ENCODE data around the gene KCNIP1. TPM values are rescaled to one million over a fixed set of nuclear protein-coding genes. Genes with fewer than 3 reads are reported as not detected.

The KCNIP1 gene
- total RNA-seq, 2 donors from 2014 or later: 0.79 to 1.00 TPM

DNA sequence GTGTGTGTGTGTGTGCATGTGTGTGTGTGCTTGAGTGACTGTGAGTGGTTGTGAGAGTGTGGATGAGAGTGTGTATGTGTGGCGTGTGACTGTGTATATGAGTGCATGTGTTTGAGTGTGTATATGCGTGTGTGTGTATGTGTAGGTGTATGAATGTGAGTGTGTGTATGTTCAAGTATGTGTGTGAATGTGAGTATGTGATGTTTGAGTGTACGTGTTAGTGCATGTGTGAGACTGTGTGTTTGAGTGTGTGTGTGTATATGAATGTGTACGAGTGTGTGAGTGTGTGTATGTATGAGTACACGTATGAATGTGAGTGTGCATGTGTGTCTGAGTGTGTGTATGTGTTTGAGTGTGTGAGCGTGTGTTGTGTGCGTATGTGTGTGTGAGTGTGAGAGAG lies 47.8 kb downstream of the KCNIP1 start:
- DNase-seq (ENCODE audit: low spot score): no peak
- intact Hi-C loops (cut with DNase I): no loop called here

DNA sequence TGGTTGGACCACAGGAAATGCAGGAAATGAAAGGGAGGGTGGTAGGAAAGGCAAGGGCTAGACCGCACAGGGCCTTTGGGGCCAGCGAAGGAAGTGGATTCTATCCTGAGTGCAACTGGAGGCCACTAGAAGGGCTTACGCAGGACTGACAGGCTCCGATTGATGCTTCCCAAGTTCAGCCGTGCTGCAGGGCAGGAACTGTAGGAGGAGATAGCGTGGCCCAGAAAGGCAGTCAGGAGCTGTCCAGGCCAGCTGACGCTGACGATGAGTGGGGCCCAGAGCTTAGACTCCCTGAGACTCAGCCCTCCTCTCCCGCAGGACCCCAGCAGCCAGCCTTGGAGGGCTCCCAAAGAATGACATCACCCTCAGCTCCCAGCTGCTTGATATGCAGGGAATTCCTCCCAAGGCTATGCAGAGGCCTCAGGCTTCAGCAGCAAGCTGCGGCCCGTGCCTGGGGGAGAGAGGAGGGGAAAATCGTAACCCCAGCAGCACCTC lies 48.8 kb downstream of the KCNIP1 start:
- intact Hi-C loops (cut with DNase I): no loop called here
- DNase-seq (ENCODE audit: low spot score): peak; percentile 93

DNA sequence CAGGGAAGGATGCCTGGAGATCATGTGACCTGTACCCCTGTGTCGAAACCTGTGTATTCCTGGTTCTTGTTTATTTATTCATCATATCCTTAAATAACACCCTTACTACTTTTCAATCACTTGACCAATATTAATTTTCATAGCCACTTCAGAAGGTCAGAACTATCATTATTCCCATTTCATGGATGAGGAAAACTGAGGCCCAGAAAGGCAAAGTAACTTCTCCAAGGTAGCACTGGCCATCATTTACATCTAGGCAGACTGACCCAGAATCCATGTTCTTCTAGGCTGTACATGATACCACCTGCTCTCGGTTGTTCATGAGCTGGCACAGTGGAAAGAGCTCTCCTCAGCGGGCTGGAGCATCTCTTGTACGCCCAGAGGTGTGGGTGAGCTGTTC lies 49.4 kb downstream of the KCNIP1 start:
- intact Hi-C loops (cut with DNase I): no loop called here
- no peak for DNase-seq (ENCODE audit: low spot score)

DNA sequence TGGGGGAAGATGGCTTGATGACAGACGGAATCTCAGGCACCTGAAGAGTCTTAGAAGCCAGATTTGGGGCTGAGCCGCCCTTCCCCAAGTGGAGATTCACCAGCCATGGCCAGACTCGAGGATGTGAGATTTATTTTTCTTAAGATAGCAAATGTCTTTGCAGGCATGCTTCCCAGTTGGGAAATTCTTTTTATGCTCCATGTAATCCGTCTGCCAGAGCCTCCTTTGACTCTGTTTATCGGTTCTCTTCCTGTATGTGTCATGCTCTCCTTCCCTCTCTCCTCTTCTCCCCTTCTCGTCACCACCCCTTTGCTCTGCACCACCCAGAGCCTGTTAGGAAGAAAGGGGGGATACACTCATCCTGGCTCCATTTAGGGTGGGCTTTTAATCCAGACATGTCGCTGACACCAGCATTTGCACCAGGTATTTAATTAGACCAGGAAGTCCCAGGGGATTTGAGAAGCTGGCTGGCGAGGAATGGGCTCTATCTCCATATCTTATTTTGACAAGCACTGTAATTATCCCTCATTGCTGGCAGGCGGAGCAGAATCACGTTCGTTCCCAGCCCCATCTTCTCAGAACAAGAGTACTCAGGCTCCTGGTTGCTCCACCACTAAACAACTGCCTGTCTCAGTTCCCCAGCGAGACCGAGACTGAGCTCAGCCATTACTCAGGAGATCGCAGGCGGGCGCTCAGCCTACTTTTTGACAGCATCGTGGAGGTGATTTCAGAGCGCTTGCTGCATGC lies 50.9 kb downstream of the KCNIP1 start:
- intact Hi-C loops (cut with DNase I): no loop called here
- no peak for DNase-seq (ENCODE audit: low spot score)

DNA sequence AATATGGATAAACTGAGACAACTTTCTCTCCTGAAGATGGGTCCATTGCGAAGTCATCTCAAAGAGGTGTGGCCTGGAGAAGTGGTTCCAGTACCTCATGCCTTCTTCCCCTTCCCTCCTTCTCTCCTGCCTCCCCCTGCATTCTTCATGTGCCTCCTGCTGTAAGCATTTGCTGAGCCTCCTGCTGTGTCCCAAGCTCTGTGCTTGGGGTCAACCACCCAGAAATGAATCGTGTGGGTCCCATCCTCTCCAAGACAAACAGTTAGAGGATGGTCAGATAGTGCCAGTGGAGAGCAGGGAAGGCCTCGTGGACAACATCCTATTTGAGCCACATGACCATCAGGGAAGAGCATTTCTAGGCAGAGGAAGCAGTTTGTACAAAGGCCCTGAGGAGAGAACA lies 53.5 kb downstream of the KCNIP1 start:
- DNase-seq (ENCODE audit: low spot score): no peak

DNA sequence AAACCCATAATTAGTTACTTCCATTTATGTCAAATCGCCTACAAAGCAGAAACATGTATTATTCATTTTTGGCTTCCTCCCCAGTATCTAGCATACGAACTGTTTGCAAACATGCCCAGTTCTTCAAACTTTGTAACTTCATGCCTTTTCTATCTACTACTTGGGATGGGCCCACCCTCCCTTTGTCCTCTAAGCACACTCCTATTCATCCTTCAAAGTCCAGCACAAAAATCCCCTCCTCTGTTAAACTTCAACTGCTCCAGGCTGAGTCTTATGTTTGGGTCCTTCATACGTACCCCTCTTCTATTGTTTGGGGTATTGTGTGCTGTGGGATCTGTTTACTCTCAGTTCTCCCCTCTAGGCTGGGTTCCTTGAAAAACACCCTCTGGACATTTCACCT lies 55.5 kb downstream of the KCNIP1 start:
- no peak for DNase-seq (ENCODE audit: low spot score)
- intact Hi-C loops (cut with DNase I): no loop called here

More for the DNA sequence above, 53.5 kb downstream of the KCNIP1 start:
- intact Hi-C loops (cut with DNase I): no loop called here

DNA sequence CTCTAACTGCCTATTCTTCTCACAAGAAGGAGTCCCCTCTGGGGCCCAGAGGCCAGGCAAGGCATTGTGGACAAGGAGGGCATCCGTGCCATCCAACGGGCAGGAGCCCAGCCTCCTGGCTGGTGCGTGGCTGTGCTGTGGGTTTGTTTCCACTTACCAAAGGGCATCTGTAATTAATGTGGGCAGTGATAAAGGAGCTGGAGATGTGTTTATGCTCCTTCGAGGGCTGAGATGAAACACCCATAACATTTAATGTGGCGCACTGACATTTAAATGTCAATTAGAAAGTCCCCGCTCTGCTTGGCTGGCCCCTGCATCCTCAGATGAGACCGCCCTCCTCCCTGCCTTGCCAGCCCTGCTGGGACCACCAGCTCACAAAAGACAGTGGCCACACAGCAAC lies 57.1 kb downstream of the KCNIP1 start:
- intact Hi-C loops (cut with DNase I): no loop called here
- no peak for DNase-seq (ENCODE audit: low spot score)

DNA sequence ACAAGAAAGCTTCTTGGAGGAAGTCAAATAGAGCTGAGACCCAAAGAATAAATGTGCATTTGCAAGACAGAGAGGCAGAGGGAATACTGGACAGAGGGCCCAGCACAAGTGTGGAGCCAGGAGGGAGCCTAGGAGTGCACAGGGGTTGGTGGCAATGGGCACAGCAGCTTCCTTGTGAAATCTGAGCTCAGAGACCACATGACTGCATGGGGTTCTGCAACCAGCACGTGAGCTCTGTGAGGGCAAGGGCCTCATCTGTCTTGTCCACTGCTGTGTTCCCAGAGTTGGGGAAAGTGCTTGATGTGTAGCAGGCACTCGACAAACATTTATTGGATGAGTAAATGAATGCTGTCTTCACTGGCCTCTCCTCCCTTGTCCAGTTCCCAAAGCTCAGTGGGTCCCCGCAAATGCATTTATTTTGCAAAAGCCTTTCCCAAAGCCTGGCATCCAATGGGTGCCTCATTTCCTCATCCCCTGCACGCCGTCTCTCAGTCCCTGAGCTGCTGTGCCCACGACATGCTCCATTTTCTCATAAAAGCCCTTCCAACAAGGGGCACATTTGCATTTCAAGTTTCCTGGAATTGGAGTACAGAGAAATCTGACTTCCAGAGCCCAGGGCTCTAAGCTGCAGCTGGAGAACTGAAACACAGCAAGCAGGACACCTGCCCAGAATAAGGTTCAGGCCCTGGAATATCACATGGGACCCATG lies 58.5 kb downstream of the KCNIP1 start:
- intact Hi-C loops (cut with DNase I): no loop called here
- DNase-seq (ENCODE audit: low spot score): no peak

DNA sequence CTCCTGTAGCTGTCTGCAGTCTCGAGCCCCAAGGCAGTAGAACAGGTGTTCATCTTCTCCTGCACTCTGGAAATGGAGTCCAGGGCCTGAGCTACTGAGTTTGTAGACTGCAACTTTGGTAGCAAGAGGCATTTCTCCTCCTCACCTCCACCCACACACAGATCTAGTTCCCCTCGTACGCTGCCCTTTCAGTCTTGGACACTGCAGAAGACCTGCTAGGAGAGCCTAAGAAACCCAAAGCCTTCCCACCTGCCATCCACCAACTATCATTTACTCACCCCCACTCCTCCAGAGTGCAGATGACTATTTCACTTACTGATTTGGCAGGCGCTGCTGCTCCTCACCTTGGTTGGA lies 59.0 kb downstream of the KCNIP1 start:
- intact Hi-C loops (cut with DNase I): no loop called here
- DNase-seq (ENCODE audit: low spot score): no peak

DNA sequence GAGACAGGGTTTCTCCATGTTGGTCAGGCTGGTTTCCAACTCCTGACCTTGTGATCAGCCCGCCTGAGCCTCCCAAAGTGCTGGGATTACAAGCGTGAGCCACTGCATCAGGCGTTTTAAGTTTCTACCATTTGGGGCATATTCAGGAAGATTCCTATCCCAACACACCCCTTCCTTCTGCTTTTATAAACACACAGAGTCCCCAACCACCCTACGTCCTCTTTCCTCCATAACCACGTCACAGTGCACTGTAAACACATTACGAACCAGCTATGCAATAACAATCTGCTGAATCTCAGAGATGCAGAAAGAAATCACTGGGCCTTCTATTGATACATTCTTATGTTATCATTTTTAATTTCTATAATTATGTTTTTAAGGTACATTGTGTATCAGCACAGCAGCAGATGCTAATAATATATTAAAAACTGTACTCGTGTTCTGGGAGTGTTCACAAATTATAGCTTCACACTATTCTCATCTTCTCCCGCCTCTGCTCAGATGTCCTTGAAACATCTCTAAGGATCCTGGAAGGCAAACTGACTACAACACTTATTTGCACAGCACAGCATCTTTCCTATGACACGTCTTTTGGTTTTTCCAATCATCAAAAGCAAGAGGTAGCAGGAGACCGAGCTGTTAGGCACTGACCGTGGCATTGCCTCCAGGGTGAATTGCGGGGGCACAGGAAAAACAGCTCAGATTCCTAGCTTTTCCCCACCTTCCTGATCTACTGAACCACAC lies 60.2 kb downstream of the KCNIP1 start:
- DNase-seq (ENCODE audit: low spot score): no peak
- intact Hi-C loops (cut with DNase I): no loop called here

DNA sequence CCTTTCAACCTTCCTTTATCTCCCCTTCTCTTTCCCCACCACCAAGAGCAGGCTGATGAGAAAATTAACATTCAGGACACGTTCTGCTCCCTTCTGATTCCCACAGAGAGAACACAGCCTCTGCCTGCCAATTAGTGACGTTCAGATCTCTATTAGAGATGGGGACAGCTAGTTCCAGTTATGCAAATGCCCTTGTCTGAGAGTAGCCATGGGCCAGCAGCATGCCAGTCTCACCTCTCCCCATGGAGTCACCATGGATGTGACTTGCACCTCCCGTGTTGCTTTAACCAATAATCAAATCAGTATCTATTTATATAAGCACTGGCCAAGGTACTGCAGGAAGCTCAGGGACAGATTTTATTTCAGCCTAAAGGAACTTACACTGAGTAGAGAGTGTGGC lies 61.3 kb downstream of the KCNIP1 start:
- intact Hi-C loops (cut with DNase I): no loop called here
- DNase-seq (ENCODE audit: low spot score): no peak

DNA sequence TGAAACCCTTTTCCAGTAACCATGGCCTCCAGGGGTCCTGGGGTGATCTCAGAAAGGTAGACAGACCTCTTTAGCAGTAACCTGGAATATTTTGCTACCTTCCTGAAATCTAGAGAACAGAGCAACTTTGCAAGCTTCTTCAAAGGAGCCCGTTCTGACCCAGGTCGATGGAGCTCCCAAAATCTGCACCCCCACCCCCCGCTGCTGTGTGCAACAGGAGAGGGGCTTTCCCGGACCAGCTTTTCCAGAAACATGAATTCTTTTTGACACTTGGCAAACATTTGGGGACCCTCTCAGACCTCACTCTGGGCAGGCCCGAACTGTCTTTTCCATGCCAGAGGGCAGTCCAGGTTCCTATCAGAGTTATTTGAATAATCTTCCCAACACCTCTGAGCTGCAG lies 65.3 kb downstream of the KCNIP1 start:
- DNase-seq (ENCODE audit: low spot score): no peak
- intact Hi-C loops (cut with DNase I): no loop called here

DNA sequence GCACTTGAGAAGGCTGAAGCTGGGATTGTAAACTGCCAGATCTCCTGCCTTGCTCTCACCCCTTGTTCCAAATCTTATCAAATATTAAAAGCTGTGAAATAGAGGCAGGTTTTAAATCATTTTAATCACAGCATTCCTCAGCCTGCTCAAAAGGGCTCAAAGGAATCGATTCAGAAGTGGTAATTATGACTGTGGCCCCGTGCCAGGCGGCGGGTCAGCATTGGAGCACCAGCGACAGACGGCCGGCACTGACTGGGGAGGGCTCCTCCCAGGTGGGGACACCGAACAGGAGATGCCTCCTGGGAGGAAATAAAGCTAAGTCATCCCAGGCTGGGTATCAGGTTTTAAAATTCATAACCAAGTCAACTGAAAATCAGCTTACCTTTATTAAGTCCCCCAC lies 66.7 kb downstream of the KCNIP1 start:
- intact Hi-C loops (cut with DNase I): no loop called here

DNA sequence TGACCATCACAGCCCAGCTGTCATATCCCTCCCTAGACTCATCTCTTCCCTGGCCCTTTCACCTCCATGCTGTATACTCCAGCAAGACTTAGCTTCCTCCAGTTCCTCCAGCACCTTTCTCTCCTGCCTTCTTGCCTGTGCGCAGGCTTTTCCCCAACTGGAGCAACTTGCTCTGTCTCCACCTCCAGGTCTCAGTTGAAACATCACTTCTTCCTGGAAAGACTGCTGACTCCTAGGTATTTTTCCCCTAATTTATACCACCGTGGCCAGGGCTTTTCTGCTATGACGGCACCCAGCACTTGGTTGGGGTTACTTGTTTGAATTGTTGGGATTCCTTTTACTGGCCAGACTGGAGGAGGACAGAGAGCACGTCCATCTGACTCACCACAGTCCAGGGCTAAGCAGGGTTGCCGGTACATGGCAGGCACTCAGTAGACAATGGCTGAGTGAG lies 67.5 kb downstream of the KCNIP1 start:
- intact Hi-C loops (cut with DNase I): no loop called here
- no peak for DNase-seq (ENCODE audit: low spot score)

More for the DNA sequence above, 66.7 kb downstream of the KCNIP1 start:
- DNase-seq (ENCODE audit: low spot score): no peak

DNA sequence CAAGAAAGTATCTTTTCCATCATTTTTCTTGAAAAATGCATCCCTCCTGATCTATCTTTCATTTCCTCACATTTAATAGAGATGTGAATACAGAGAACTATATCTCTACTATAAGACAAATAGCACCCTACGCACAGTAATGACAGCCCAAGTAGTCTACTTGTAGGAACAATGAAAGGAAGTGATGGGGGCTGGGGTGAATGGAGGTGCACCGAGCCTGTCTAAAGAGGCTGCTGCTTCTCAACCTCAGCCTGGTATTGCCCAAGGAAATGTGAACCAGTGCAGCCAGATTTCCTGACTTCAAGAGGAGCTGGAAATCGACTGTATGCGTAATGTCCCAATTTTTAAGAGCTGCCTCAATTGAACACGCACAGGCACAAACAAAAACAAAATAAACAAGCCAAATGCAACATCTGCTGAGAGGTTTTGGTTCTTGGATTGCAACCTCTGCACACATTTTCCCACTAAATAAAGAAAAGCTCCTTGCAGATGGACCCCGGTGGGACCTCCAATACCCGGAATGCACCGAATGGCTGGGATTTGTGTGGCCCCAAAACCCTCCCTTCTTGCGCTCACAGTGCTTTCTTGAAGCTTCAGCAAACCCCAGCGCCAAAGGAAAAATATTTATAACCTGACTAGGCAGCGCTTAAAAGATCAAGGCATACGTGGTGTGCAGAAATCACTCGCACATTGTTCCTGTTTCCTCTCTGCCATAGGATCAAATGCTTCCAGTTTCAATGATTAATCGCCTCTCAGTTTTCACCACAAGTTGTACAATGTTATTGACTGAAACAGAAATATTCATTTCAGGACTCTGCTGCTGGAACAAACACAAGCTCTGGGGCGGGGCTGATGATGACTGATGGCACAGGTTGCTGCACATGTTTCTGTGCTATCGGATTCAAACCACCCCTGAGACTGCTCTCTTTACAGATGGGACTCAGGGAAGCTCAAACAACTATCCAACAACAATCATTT lies 68.3 kb downstream of the KCNIP1 start:
- no peak for DNase-seq (ENCODE audit: low spot score)
- intact Hi-C loops (cut with DNase I): no loop called here

DNA sequence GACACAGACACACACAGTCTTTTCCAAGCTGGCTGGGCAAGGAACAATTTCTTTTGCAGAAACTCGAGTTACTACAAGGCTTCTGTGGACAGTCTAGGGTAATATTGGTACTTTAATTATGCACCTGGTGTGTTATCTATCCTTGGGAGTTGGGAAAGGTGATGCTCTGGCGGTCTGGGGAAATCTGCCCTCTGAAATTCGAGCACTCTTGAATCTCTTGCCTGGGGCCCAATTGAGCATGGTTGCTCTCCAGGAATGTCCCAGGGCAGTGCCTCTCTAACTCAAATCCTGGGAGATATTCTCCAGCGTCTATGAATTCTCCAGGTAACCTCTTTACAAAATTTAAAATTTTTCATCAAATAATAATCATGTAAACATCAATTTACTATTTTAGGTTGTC lies 69.3 kb downstream of the KCNIP1 start:
- no peak for DNase-seq (ENCODE audit: low spot score)
- intact Hi-C loops (cut with DNase I): no loop called here

DNA sequence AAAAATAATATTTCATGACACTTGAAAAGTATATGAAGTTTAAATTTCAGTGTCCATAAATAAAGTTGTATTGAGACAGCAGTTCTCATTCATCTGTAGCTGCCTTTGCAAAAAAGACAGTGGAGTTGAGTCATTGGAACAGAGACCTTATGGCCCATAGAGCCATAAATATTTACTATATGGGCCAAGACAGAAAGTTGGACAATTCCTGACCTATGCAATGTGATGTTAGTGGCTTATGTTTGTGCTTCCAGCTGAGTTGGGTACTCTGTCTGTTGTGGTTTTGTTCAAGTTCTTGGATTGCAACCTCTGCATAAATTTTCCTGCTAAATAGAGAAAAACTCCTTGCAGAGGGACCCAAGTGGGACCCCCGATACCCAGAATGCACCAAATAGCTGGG lies 69.8 kb downstream of the KCNIP1 start:
- intact Hi-C loops (cut with DNase I): no loop called here

DNA sequence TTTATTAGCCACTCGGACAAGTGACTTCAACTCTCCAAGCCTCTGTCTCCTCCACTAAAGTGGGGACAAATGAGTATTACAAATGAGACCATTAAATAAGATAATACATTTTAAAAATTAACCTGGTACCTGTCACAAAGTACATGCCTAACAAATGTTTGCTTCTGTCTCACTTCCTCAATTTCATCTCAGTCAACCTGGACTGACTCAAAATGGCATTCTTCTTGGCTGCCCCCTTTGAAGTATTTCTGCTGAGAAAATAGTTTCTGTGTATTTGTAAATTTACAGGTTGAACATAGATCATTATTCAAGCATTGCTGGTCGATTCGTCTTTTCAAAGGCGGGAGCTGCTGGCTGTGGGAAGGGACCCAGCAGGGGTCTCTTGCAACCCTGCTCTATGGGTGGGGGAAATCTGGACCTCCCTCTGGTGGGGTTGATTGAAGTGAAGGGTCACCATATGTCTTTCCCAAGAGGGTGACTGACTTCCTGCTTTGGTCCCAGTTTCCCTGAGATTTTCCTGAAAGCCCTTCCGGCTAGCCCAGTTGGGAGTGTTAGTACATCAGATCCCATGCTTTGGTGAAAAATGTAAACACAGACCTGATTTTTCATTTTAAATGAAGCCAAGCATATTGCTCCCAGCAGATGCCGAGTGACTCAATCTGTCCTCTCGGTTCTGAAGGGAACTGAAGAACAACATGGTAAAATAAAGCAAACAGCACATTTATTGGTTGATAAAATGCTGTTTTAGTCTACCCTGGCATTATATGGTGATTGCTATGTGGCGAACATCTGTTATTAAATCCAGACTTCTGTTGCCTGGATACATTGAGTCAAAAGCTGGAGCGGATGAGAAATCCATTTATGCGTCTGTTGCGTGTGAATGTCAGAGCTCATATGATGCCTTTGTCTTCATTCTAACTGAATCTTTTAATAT lies 73.0 kb downstream of the KCNIP1 start:
- DNase-seq (ENCODE audit: low spot score): no peak
- intact Hi-C loops (cut with DNase I): no loop called here

More for the DNA sequence above, 69.8 kb downstream of the KCNIP1 start:
- no peak for DNase-seq (ENCODE audit: low spot score)

All from posterior vena cava (tissue), 2 donors.